A549 (cell line): ENCODE results near the gene FBXO21.

ENCODE experiments used
- BCL3 ChIP-seq: fragments of >200 bp; sonication (Bioruptor Twin); formaldehyde crosslinking; IDR thresholded peaks from 3 replicates; pipeline ENCODE4 v1.6.1; 2016
- CBX8 ChIP-seq: fragments of 200-600 bp; sonication (generic); IDR thresholded peaks from 2 replicates; pipeline ENCODE4 v1.6.1; 2016
- CTCF ChIP-seq: fragments of >200 bp; sonication (Bioruptor Twin); formaldehyde crosslinking; IDR thresholded peaks from 3 replicates; pipeline ENCODE4 v1.5.1; 2016
- EP300 ChIP-seq, 2 experiments: fragments of >200 bp; sonication (Bioruptor Twin); formaldehyde crosslinking; IDR thresholded peaks; 2 replicates in 1 of 2; 3 replicates in 1 of 2; pipeline ENCODE4 v1.6.1; 2016 to 2017
- ESRRA ChIP-seq: fragments of 150-350 bp; IDR thresholded peaks from 2 replicates; pipeline ENCODE4 v1.6.1; 2014; ENCODE audit warnings: mild to moderate bottlenecking, low read length, borderline replicate concordance
- MAX ChIP-seq: IDR thresholded peaks from 2 replicates; pipeline ENCODE4 v1.6.1; 2012
- PHF8 ChIP-seq: fragments of 200-600 bp; sonication (generic); IDR thresholded peaks from 2 replicates; pipeline ENCODE4 v1.6.1; 2016; ENCODE audit warnings: low read depth, mild to moderate bottlenecking, antibody characterized with exemption, moderate library complexity, borderline replicate concordance
- POLR2A ChIP-seq: IDR thresholded peaks from 2 replicates; pipeline ENCODE4 v1.6.1; 2012; ENCODE audit warnings: mild to moderate bottlenecking, low read length
- POLR2AphosphoS2 ChIP-seq: conservative IDR thresholded peaks from 2 replicates; pipeline ENCODE4 v1.6.1; 2012; ENCODE audit warnings: low read length, improper control_type of control experiment, inconsistent platforms
- RCOR1 ChIP-seq: fragments of 150-350 bp; IDR thresholded peaks from 2 replicates; pipeline ENCODE4 v1.6.1; 2014; ENCODE audit warnings: antibody characterized with exemption, low read length, low read depth
- RFX5 ChIP-seq: fragments of 450-650 bp; IDR thresholded peaks from 2 replicates; pipeline ENCODE4 v1.7.1; 2014; ENCODE audit warnings: antibody characterized with exemption, mild to moderate bottlenecking, moderate library complexity
- USF2 ChIP-seq: fragments of 450-650 bp; IDR thresholded peaks from 2 replicates; pipeline ENCODE4 v1.6.1; 2014; ENCODE audit warnings: antibody characterized with exemption

- TF ChIP-seq RFX5 (no peak), CTCF (no peak), RCOR1 (no peak), CBX8 (no peak), POLR2A (no peak), MAX (no peak), BCL3 (no peak), EP300 (IDR thresholded peaks at IDR 0.05) (no peak), POLR2AphosphoS2 (no peak), PHF8 (no peak), USF2 (no peak), ESRRA (no peak)
Observed at GRCh38 chr12:117178745-117179144, 11.5 kb downstream of the FBXO21 start.
